ENCODE measurements around the gene NRIP1.

NRIP1 gene, protein sequence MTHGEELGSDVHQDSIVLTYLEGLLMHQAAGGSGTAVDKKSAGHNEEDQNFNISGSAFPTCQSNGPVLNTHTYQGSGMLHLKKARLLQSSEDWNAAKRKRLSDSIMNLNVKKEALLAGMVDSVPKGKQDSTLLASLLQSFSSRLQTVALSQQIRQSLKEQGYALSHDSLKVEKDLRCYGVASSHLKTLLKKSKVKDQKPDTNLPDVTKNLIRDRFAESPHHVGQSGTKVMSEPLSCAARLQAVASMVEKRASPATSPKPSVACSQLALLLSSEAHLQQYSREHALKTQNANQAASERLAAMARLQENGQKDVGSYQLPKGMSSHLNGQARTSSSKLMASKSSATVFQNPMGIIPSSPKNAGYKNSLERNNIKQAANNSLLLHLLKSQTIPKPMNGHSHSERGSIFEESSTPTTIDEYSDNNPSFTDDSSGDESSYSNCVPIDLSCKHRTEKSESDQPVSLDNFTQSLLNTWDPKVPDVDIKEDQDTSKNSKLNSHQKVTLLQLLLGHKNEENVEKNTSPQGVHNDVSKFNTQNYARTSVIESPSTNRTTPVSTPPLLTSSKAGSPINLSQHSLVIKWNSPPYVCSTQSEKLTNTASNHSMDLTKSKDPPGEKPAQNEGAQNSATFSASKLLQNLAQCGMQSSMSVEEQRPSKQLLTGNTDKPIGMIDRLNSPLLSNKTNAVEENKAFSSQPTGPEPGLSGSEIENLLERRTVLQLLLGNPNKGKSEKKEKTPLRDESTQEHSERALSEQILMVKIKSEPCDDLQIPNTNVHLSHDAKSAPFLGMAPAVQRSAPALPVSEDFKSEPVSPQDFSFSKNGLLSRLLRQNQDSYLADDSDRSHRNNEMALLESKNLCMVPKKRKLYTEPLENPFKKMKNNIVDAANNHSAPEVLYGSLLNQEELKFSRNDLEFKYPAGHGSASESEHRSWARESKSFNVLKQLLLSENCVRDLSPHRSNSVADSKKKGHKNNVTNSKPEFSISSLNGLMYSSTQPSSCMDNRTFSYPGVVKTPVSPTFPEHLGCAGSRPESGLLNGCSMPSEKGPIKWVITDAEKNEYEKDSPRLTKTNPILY (N-terminal part only)

DNA sequence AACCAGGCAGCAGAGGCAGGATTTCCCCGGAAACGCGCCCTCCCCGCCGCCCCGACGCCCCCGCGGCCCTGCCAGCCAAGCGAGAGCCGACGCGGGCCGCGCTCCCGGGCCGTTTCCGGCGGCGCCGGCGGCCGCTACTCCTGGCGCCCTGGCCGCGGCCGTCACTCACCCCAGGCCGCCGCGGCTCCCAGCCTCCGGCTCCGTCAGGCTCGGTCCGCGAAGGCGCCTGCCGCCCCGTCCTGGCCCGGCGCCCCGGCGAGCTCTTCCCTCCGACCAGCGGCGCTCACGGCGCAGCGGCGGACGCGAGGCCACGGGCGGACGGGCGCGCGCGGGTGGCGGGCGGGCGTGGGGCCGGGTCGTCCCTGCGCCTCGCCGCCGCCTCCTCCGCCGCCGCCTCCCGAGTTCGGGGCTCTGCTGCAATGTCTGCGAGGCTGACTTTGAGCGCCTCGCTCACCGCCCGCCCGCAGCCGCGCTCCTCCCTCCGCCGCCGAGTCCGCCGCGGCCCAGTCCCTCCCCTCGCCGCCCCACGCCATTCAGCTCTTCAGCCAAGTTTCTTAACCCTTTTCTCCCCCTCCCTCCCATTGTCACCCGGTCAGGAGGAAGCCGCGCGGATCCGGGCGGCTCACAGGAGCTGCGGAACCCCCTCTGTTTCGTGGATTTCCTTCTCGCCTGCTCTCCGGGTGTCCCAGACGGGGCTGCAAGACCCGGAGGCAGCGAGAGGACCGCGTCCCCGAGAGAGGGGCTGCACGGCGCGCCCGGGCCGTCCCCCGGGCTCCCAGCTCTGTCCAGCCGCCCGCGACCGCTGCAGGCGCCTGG lies at the start of gene NRIP1:
Gene NRIP1 (minus strand): TSS at position 425 of the 816 bp plus-strand sequence. CDS start 96,808 bp downstream, outside the sequence.
- peak; percentile 57 for DNase-seq

DNA sequence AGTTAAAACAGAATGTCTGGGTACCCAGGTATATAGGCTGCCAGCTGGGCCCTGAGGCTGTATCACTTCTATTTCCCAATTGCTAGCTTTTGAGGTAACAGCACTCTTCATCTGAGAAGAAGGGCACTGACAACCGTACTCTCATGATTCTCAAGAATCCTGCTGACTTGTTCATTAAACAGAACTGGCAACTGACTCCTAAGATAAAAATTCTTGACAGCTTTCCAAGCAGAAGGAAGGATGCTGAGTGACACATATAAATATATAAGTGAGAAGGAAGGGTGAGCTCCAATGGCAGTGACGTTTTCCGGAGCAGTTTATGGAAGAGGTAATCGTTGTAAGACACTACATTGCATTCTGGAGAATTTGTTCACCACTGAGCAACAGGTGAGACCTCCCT lies 48.1 kb upstream of the NRIP1 start:
- DNase-seq: no peak

DNA sequence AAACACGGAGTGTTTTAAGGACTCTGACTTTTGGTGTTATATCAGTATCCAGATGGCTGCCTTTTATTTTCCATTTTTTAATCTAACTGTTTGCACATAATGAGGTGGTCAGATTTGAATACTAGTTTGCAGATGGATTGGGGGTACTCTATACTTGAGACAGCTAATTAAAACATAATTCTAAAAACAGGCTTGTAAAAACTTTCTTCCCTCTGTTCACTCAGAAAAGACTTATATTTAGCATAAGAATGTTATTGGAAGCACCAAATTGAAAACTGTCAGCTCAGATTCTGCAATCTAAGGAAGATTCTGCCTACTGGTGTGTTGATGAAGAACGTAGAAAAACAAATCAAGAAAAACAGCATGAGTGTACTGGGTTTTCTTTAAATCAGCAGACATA lies 44.0 kb upstream of the NRIP1 start:
- DNase-seq: no peak

DNA sequence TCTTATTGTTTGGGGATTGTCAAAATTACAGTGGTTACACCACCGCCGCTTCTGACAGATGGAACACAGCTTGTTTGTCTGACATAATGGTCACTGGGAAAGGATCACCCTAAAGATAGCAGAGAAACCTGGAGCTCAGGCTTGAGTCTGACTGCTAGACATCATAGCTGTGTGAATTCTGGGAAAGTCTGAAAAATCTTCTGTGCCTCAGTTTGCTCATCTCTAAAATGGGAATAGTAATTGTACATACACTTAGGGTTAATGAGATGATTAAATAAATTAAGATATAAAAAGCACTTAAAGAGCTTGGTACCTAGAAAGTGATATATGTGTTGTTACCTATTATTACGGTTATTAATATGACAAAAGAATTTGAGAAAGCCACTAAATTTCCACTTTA lies 39.7 kb upstream of the NRIP1 start:
- no peak for DNase-seq

DNA sequence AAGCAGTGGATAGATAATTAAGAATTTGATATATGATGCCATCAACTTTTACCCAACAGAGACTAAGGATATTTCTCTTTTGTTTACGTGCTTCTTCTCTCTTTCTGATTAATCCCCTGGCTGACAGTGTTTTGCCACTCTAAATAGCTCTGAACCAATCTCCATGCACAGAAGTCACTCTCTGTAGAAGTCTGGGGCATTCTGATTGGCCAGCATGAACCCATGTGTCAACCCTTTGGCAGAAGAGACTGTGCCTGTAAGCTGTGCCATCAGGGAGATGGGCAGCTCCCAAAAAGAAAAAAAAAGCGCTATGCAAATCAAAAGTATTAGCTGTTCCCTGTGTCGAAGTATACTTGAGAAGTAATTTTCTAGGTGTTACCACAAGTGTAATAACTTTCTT lies 34.1 kb upstream of the NRIP1 start:
- DNase-seq: no peak

DNA sequence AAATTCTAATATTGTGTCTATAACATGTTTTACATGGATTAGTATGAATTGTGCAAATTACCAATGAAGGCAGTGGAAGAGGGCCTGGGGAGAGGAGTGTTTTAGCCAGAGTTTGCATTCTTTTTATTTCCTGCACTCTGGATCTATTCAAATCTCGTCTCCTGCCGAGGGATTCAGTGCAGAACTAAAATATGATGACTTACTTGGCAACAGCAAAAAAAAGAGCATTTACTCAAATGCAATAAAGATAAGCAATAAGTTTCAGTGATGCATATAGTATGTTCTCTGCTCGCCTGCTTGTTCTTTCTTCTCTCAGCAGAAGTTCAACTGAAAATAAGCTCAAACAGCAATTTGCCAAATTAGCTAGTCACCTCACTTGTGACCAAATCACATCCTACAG lies 33.4 kb upstream of the NRIP1 start:
- no peak for DNase-seq

DNA sequence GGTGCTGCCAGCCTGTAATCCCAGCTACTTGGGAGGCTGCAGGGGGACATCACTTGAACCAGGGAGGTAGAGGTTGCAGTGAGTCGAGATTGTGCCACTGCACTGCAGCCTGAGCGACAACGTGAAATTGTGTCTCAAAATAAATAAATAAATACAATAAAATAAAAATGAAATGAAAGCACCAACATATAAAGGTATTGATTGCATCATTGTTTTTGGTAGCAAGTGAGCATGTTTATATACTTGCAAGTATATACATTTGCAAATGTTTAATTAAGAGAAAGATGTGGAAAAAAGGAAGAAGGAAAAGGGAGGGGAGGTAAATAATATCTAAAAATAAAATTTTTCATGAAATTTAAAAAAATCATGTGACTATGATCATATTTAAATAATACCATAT lies 32.8 kb upstream of the NRIP1 start:
- DNase-seq: no peak

DNA sequence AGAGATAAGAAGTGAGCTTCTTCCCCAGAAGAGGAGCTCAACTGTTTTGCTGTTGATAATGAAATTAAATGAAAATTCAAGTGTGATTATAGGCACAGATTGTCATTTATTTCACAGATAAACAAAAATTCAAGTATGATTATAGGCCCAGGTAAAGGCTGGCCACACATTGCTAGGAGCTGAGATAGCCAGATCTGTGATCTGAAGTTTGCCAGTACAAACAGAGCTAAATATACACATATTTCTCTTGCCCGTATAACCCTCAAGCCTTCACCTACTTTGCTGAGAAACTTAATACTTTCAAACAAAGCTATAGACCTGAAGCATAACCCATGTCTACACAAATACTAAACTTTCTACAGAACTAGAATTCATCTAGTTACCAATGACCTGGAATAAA lies 31.3 kb upstream of the NRIP1 start:
- no peak for DNase-seq

DNA sequence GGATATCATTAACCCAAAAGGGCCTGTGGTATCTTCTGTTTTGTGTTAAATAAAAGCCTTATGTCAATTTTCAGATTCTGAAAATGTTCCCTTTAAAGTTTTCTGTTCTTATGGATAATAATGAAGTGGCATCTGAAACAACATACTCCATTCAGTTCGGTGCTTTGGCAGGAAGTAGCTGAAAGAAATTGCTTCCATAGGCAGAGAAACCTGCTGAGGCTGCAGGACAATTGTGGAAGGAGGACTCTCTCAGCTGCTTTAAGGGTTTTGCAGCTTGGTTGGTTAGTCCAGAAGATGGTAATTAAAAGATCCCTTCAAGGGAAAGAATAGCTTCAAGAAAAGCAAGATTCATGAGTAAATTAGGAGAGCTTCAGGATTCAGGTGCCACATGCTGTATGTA lies 30.5 kb upstream of the NRIP1 start:
- no peak for DNase-seq

DNA sequence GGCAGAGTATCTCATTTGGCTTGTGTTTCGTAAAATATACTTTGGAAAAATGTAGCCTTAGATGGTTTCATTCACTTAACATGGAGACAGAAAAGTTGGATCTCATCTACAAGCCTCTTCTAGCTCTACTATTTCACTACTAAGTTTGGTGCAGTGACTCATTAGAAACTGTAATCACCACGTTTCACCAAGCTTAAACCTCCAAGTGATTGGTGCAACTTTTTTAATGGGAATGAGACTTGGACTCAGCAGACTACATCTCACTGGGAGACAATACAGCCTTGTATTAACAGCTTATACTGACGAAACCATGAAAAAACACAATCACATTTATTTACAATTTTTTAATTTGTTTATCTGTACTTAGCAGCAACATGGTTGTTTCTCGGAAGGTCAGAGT lies 29.9 kb upstream of the NRIP1 start:
- no peak for DNase-seq

DNA sequence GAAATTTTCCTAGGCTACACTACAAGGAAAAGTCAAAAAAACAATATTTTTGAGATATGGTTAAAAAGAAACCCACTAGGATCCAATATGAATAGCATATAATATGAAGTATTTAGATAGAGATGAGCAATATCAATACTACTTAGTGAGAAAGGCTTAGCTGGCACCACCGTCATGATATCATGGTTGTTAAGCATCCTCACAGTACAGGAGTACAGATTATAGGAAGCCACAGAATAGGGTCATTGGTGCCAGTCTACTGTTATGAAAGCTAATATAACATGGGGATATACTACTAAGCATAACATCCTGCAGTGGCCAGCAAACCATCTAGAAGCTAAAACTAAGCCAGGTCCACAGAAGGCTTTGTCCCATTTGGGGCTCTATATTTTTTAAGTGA lies 28.4 kb upstream of the NRIP1 start:
- DNase-seq: no peak

DNA sequence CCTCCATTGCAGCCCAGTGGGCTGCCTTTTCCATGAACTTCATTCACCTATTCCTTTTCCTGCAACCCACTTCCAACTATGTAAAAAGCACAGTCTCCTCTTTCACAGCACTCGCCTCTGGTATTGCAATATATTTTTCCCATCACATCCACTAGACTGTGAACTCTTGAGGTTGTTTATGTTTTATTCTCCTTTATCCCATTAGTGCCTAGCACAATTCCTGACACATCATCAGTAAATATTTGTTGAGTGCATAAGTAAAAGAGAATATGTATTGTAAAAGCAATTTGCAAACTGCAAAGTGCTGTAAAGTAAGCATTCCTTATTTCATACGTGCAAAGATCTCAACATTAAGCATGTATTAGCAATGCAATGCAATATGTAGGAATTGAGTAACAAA lies 27.9 kb upstream of the NRIP1 start:
- no peak for DNase-seq

DNA sequence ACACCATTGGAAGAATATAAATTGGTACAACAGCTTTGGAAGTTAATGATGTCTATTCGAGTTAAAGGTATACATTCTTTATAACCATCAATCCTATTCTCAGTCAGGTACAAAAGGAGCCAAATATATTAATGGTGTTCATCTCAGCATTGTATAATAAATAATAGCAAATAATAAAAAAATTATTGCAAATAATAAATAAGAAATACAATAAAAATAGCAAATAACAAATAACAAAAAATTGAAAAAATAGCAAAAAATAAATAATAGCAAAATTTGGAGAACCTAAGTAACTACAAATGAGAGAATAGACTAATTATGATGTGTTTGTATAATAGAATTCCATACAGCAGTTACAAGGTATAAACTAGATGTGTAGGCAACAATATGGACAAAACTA lies 25.6 kb upstream of the NRIP1 start:
- no peak for DNase-seq

DNA sequence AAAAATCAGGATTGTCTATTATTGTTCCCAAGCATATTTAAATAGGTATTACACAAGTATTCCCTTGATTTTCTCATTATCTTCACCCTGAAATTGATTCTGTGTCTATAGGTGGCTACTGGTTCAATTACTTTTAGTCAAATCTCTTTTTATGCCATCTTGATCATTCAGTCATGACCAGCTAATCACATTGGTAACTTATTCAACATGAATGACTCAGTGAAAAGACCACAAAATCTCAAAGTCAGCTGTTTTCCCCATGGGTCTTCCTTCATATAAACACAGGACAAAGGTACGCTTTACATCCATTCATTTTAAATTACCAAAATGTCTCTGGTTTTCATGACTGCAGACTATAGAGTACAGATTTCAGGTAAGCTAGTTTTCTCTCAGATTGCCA lies 23.7 kb upstream of the NRIP1 start:
- no peak for DNase-seq

DNA sequence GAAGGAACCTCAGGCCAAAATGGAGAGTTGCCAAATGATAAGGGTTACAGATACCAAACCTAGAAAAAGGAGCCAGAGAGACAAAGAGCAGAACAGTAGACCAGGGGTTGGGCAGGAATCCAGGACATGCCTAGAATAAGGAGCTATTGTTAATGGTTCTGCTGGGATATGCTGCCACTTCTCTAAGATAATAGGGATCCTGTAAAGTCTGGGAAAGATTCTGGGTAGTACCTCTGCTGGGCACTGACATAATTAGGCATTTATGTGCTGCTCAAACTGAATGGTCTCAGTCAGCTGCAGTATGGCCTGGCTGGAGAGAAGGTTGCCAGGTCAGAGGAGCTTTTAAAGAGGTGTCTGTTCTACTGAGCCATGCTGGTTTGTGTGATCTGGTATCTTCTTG lies 19.9 kb upstream of the NRIP1 start:
- DNase-seq: no peak

DNA sequence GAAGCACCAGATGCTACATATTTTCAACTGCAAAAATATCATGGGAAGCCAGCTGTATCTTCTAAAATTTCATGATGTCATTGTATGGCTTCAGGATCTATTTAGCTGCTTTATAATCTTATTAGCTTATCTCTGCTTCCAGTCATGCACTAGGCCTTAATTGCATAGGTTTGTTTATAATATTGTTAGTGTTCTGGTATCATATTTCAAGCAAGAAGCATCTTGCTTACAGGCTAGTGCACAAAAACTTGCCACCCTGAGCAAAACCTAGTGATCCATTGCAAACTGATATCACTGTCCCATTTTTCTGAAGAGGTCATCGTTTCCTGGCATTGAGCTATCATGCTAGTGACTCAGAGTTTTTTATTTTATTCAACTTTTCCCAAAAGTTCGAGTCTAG lies 15.7 kb upstream of the NRIP1 start:
- no peak for DNase-seq

DNA sequence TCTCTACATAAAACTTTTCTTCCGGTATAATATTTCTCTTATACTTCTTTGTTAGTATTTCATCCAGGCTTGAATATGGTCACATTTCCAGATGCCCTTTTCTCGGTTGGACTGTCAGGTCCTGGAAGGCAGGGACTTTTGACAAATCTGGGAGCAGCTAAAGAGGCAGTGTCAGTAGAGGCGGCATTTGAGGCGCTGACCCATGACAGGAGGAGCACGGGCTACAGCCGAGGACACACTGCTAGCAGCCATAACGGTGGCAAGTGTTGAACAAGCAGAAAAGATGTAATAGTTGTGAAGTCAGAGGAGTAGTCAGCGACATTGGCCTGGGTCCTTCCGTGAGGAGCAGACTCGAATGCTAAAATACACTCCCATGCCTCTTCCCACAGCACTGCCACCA lies 14.5 kb upstream of the NRIP1 start:
- DNase-seq: no peak

DNA sequence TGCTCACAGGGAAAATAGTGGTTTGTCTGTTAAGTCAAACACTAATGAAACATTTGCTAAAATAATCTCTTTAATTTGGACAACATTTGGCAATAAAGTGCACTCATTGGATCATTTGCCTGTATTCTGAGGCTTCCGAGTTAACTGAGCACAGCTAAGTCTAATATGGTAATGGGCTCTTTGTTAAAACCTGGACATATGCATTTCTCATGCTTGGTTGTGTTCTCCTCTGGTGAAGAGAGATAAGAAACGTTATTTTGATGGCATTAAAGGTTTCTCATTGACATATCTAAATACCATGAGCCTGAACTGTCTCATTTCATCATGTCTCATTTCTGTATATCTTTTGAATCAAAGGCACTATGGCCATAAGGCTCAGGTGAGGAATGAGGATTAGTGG lies 13.4 kb upstream of the NRIP1 start:
- DNase-seq: no peak

DNA sequence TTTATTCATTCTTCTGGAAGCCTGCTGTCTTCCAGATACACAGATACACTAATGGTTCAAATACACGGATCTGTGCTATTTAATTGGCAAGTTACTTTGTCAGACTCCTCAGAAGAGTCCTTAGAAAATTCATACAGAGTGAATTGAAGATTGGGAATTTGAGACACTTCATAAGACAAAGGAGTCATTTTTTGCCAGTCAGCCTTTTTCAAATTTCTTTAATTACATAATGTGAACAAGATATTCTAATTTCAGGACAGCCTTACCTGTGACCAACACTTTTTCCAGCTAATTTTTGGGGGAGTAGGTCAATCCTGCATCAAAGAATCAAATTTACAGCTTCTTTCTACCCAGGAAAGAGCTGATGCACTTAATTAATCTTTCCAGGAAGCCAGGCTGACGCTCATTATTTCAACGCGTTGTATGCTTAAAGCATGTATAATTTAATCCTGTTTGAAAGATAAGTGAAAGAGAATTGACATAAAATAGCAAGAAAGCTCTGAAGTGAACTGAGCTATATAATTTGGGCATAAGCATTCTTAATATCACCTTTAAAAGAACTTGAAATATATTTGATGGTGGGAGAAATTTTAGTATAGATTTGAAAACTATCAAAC lies 12.8 kb upstream of the NRIP1 start:
- DNase-seq: no peak

DNA sequence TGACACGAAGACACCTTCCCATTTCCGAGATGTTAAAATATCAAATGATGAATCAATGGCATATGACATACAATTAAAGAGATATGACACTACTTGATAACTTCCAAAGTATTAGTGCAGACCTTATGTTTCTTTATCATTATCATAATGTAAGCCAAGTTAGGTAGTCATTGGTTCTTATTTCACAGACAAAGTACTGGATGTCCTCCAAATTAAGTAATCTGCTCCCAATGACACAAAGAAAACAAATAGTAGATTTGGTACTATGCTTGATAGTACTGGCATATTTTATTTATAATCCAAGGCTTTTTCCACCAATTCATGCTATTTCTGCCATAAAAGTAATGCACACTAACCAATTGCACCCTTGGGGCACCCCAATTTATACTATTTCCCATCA lies 11.9 kb upstream of the NRIP1 start:
- DNase-seq: no peak

DNA sequence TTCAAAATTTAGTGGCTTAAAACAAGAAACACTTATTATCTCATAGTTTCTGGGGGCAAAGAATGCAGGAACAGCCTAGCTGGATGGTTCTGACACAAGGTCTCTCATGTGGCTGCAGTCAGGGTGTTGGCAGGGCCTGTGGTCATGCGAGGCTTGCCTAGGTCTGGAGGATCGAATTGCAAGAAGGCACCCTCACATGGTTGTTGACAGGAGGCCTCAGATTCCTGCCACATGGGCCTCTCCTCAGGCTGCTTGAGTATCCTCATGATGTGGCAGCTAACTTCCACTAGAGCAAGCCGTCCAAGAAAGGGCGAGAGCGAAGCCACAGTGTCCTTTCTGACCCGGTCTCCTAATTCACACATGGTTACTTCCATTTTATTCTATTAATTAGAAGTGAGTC lies 6.2 kb upstream of the NRIP1 start:
- no peak for DNase-seq

DNA sequence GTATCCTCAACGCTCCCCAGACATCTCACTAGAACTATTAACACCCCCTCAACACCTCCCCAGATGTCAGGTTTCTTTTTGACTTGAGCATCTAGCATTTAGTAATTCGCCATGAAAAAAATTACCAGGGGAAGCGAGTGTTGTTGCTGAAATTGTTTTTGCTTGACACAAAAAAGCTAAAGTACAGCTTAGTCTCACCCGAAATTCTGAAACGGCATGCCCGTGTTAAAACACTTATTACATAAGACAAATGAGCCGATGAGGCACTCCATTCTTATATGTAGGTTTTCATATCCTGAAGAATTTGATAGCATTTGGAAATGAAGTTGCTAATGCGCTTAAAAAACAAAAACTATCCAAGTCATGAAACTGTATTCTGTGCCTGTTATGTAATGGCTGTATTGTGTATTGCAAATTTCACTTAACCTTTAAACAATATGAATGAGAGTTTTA lies 1.3 kb upstream of the NRIP1 start:
- DNase-seq: no peak
